H1 (cell line): ENCODE measurements around the gene RABEPK. TPM values are rescaled to one million over a fixed set of nuclear protein-coding genes. Genes with fewer than 3 reads are reported as not detected.

Experiments
- CREB1 ChIP-seq: IDR thresholded peaks from 2 replicates; pipeline ENCODE4 v1.6.1; 2012; ENCODE audit warnings: inconsistent platforms
- E2F6 ChIP-seq: IDR thresholded peaks from 2 replicates; pipeline ENCODE4 v1.6.1; 2012; ENCODE audit warnings: inconsistent platforms
- JUND ChIP-seq: IDR thresholded peaks from 2 replicates; pipeline ENCODE4 v1.6.1; 2011; ENCODE audit warnings: mild to moderate bottlenecking, improper control_type of control experiment, low read length
- polyA plus RNA-seq, 7 experiments: library from polyadenylated mRNA; depleted of rRNA in 3 of 7; stranded (reverse) in 5 of 7; unstranded in 2 of 7; fragments of >200 nt in 5 of 7; fragments of 200-250 nt in 2 of 7; gene quantifications; 1 replicate in 5 of 7; 2 replicates in 1 of 7; 4 replicates in 1 of 7; pipeline versions ENCODE4 v1.2.1 to v1.2.3, GENCODE V29; 2011 to 2013; ENCODE audit warnings: missing spikeins in 2 of 7, mixed read lengths in 2 of 7
- total RNA-seq: library from RNA; stranded (reverse); fragmentation: NEBNext Ultra II Directional; extraction: Animal tissue kit (Norgen Biotek cat#: 25700); gene quantifications from 2 replicates; pipeline ENCODE4 v1.2.1, GENCODE V29; 2021

Gene RABEPK
- total and polyA plus RNA-seq, 2 of the 8 experiments (the other 6 are each of a cell fraction or from before 2014, with no cell fraction given): 26.3 to 34.3 TPM

GRCh38 chr9:125258160-125258785 lies 57.9 kb downstream of the RABEPK start (continued):
- TF ChIP-seq JUND (no peak), E2F6 (no peak), CREB1 (no peak)
